ENCODE data around the gene PLAU.
"Not testable (repeated sequence)": the region's sequence is repeated elsewhere in the genome, so short reads cannot be mapped to it uniquely, and the experiment has no call there.

Gene PLAU

DNA sequence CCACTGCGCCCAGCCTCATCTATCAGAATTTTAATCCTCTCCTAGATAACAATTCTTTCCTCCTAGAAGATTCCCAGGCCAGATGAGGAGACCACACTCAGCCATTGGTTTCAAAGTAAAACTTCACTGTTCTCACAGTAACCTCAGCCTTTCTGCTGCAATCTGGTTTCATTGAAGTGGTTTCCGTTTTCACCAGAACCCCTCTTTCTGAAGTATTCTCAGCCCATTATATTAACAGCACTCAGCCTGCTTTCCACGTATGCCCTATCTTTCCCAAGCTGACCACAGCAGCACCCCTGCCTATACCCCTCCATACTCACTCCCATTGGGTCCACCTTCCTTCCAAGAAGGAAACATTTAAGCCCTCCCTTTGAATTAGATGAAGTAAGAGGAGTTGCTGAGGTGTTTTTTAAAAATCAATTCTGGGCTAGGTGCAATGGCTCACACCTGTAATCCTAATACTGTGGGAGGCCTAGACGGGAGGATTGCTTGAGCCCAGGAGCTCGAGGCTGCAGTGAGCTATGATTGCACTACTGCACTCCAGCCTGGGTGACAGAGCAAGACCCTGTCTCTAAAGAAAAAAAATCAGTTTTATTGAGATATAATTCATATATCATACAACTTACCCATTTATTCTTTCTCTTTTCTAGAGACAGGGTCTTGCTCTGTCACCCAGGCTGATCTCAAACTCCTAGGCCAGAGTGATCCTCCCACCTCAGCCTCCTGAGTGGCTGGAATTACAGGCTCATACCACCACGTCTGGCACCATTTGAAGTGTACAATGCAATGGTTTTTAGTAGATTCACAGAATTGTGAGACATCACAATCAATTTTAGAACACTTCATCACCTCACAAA is 11.3 kb downstream of the PLAU start:
- no peak for DNase-seq (ENCODE audit: low read depth)

DNA sequence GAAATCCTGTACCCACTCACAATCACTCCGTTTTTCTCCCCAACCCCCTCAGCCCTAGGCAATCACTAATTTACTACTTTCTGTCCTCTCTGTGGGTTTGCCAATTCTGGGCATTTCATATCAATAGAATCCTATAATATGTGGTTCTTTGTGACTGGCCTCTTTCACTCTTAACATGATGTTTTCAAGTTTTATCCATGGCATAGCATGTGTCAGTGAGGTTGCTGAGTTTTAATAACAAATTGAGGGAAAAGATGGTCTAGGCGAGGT is 11.9 kb downstream of the PLAU start:
- DNase-seq (ENCODE audit: low read depth), result no peak

DNA sequence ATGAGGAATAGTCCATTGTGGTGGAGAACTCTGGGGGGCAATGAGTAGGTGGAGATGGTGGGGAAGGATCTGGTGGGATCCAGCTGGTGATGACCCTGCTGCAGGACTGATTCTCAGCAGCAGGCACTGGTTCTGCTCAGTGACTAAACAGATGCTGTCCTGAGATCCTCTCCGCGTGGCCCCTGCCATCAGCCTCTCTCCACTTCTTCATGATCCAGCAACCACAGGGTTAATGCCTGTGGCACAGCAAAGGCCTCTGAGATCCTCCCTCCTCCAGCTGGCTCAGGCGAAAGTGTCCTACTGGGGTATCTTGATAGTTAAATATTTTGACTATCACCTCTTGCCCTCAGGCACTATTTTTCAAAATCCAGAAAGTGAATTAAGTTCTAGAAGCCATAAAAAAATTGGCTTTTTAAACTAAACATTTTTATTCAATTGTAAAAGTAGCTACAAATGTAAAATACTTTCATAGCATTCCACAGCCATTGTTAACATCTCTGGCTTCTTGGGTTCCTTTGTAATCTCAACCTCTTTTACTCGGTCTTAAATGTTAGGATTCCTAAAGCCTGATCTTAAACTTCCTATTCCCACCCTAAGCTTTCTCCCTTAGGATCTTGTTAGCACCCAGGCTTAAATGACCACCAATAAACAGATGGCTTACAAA is 13.1 kb downstream of the PLAU start:
- no peak for DNase-seq (ENCODE audit: low read depth)

- no peak for DNase-seq (ENCODE audit: low read depth)
Measured at GRCh38 chr10:73924935-73925334, 14.0 kb downstream of the PLAU start.

GRCh38 chr10:73925539-73925938 is 14.6 kb downstream of the PLAU start:
- DNase-seq (ENCODE audit: low read depth), result no peak

GRCh38 chr10:73926152-73926764 is 15.3 kb downstream of the PLAU start:
- DNase-seq (ENCODE audit: low read depth), result no peak

DNA sequence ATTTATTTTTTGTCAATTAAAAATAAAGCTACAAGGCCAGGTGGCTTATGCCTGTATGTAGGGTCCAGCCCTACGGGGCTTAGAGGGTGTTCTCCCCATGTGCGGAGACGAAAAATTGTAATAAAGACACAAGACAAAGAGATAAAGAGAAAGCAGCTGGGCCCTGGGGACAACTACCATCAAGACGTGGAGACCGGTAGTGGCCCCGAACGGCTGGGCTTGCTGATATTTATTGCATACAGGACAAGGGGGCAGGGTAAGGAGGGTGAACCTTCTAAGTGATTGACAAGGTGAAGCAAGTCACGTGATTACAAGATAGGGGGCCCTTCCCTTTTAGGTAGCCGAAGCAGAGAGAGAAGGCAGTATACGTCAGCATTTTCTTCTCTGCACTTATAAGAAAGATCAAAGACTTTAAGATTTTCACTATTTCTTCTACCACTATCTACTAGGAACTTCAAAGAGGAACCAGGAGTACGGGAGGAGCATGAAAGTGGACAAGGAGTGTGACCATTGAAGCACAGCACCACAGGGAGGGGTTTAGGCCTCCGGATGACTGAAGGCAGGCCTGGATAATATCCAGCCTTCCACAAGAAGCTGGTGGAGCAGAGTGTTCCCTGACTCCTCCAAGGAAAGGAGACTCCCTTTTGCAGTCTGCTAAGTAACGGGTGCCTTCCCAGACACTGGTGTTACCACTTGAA is 19.8 kb downstream of the PLAU start:
- not testable (repeated sequence) for DNase-seq (ENCODE audit: low read depth)

- DNase-seq (ENCODE audit: low read depth), result peak; percentile 25
Measured at GRCh38 chr10:73931767-73932619, 21.1 kb downstream of the PLAU start.

DNA sequence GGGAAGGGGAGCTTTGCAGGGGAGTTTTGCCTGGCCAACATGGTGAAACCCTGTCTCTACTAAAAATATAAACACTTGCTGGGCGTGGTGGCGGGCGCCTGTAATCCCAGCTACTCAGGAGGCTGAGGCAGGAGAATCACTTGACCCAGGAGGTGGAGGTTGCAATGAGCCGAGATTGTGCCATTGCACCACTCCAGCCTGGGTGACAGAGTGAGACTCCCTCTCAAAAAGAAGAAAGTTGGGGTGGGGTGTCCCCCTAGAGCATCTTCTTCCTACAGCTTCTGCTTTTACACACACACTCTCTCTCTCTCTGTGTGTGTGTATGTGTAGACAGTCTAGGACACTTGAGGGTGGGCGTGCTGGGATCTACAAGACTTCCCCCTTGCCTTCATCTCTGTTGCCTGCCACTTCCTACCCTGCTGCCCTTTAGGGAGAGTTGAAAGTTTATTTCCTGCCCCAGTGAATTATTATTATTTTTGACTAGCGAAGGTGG is 21.7 kb downstream of the PLAU start:
- no peak for DNase-seq (ENCODE audit: low read depth)

- no peak for DNase-seq (ENCODE audit: low read depth)
Measured at GRCh38 chr10:73934074-73934473, 23.1 kb downstream of the PLAU start.

DNA sequence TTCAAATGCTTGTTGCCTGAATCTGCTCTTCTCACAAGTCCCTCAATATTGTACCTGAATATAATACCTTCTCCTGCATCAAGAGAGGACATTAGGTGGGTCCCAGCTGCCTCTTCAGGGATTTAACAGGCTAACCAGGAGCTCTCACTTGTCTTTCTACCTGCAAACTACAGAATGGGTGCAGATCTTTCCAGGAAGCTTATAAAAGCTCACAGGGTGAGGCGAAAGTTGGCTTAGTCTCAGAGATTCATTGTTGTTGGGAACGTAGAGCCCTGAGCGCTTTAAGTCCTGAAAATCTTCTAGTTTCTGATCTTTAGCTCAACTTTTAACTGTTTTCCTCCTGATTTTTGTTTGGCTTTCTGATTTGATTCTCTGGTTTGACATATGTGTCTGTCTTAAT is 25.0 kb downstream of the PLAU start:
- no peak for DNase-seq (ENCODE audit: low read depth)

DNA sequence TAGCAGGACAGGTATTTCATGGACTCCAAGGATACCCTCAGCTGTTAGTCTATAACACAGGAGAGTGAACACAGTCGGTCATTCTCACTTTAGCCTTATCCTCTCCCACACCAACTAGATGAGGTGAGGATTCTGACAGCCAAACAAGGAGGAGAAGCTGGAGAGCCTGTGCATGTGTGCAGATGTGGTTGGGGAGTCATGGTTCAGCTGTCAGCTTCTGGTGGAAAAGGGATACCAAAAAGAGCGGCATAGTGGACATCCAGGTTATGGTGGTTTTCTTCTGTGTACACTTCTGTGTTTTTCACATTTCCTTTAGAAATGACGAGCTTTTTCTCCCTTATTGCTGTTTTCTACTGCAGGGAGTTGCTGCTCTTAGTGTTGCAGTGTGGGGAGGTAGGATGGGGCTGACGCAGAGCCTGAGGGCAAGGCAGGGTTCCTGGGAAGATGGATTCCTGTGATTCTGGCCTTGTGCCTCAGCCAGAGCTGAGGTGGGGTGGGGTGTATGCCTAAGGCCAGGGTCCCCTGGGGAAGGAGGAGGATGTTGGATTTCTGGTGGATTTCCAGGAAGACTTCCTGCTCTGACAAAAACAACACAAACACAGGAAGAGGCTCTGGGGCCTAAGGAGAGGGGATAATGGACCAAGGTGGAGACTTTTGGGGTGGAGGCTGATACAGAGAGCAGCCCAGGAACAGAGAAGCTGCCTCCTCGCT is 26.6 kb downstream of the PLAU start:
- DNase-seq (ENCODE audit: low read depth), result no peak

DNA sequence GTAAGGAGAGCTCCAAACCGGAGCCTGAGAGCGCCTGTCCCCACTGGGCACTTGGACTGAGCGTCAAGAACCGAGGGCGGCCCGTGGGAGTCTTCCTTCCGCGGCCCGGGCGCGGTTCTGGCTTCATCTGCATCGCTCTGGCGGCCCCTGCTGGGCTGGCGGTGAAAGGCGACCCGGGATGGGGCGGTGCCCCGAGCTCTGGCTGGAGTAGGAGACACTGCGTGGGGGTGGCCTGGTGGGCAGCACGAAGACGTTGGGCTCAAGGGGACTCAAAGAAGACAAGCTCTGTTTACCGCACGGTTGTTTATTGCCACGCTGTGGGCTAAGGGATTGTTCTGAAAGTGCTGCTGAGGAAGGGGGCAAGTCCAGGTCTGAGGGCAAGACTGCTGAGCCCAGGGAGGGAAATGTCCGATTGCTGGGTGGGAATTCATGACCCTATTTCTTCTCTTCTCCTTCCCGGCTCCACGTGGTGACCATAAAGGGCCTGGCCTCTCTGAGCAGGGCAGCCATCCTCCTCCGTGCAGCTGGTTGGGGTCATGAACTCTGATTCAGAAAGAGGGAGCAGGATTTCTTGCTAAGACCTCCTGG is 29.8 kb downstream of the PLAU start:
- DNase-seq (ENCODE audit: low read depth), result peak; percentile 76

- no peak for DNase-seq (ENCODE audit: low read depth)
Measured at GRCh38 chr10:73941300-73941699, 30.4 kb downstream of the PLAU start.

DNA sequence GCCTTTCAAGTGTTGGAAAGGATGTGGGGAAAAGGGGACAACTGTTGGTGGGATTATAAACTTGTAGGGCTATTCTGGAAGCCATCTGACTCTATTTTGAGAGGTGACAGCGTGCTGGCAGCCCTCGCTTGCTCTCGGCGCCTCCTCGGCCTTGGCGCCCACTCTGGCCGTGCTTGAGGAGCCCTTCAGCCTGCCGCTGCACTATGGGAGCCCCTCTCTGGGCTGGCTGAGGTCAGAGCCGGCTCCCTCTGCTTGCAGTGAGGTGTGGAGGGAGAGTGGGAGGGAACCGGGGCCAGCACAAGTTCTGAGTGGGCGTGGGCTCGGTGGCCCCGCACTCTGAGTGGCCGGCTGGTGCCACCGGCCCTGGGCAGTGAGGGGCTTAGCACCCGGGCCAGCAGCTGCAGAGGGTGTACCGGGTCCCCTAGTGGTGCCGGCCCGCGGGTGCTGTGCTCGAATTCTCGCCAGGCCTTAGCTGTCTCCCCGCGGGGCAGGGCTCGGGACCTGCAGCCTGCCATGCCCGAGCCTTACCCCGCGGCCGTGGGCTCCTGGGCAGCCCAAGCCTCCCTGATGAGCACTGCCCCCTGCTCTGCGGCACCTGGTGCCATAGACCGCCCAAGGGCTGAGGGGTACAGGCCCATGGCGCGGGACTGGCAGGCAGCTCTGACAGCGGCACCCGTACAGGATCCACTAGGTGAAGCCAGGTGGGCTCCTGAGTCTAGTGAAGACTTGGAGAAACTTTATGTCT is 33.6 kb downstream of the PLAU start:
- DNase-seq (ENCODE audit: low read depth), result no peak

DNA sequence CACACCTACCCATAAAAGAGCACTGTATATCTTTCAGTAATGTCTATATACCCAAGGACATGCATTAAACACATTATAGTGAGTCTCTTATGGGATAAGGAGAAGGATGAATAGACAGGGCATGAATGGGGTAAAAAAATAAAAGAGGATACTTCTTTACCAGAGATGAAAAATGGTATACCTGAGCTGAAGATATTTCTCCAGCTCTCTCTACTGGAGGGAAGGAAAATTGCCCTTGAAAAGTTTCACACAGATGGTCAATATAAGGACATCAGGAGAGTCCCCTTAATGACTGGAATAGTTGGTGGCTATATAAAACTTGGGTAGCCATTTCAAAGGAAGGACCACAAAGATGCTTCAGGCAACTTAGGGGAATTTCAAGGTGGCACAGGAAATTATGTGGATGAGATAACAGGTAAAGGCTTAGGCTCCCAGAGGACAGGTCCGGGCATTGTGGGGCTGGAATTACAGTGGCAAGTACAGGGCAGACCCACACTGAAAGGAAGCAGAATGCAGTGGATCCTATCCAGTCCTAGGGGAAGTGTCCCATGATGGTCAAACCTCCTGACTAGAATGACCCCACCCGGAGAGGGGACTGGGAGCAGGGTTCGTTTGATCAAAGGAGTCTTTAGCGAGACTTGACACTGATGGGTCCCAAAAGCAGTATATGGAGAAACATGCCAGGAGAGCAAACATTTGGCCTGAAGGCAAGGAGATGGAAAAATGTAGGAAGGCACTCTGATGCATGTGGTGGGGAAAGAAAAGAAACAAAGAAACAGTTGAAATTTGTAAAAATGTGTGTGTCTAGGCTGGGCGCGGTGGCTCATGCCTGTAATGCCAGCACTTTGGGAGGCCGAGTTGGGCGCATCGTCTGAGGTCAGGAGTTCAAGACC is 35.6 kb downstream of the PLAU start:
- DNase-seq (ENCODE audit: low read depth), result no peak

DNA sequence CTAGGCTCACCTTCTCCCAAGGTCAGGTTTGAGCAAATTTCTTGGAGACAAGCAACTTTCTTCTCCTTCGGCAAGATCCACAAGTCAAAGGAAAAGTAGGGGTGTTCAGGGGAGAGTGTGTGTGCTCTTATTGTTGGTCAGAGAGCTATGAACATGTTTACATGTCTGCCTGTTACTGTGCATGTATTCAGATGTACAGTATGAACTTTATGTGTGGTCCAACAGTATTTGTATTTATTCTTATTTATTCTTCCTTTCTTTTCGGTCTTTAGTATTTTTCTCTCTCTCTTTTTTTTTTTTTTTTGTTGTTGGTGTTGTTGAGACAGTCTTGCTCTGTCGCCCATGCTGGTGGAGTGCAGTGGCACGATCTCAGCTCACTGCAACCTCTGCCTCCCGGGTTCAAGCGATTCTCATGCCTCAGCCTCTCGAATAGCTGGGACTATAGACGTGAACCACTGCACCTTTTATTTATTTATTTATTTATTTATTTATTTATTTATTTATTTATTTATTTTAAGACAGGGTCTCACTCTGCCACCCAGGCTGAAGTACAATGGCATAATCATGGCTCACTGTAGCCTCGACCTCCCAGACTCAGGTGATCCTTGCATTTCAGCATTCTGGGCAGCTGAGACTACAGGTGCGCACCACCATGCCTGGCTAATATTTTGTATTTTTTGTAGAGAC is 38.2 kb downstream of the PLAU start:
- DNase-seq (ENCODE audit: low read depth), result no peak

All from stimulated activated CD8-positive, alpha-beta memory T cell treated with anti-CD3 and anti-CD28 coated beads, Interleukin-4, amount 100 ng/mL, for 24 hours (primary cell).